Measurements from ENCODE around the gene LMF2.

DNA sequence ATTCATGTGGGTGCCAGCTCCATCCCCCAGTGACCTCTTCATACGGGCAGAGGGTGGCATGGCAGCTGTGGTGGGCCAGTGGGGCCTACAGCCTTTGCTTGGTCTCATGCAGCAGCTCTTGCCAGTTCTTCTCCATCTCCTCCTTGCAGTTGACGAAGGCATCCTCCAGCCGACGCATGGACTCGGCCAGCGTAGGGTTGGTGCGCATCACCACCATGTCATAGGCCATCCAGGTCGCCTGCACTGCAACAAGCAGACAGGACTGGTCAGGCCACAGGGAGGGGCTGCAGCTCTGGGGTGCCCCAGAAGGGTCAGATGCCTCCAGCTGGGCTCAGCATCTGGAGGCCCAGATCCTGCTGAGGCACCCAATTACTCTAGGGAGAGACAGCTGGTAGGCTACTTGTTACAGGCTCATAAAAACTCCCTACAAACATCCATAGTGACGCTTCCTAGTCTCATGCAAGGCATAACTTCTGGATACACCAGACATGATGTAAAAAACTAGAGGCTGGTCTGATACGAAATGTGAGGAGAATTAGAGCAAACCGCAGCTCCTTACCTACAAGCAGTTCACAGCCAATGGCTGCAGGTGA lies 43.8 kb upstream of the LMF2 start:
- TF ChIP-seq, protein P1, sequence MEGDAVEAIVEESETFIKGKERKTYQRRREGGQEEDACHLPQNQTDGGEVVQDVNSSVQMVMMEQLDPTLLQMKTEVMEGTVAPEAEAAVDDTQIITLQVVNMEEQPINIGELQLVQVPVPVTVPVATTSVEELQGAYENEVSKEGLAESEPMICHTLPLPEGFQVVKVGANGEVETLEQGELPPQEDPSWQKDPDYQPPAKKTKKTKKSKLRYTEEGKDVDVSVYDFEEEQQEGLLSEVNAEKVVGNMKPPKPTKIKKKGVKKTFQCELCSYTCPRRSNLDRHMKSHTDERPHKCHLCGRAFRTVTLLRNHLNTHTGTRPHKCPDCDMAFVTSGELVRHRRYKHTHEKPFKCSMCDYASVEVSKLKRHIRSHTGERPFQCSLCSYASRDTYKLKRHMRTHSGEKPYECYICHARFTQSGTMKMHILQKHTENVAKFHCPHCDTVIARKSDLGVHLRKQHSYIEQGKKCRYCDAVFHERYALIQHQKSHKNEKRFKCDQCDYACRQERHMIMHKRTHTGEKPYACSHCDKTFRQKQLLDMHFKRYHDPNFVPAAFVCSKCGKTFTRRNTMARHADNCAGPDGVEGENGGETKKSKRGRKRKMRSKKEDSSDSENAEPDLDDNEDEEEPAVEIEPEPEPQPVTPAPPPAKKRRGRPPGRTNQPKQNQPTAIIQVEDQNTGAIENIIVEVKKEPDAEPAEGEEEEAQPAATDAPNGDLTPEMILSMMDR (IDR thresholded peaks at IDR 0.05): no peak
- TF ChIP-seq POLR2A (IDR thresholded peaks at IDR 0.05): no peak
